Measurements from ENCODE around the gene SAA1. TPM values are rescaled to one million over a fixed set of nuclear protein-coding genes. Genes with fewer than 3 reads are reported as not detected.

SAA1 gene
- total RNA-seq, 1 experiment from 2014 or later = 0.40 TPM

Small RNA genes lying within 50 kb of the gene (small RNA-seq; reads per million reads assigned to genes)
- gene RNA5SP333 (0 to 0.05 reads per million in 2 experiments), gene RNA5SP334 (0 reads per million in 2 experiments)

Other genes with a start within 250 kb of the SAA1 start
- 0.11 TPM in 1 of 2 replicates, not detected in the other for gene TPH1, start 220.0 kb upstream of the SAA1 start, total RNA-seq (2014; rRNA removed; shearing (Covaris generic))
- 36.1 and 37.3 TPM in 2 replicates for gene SAAL1, start 160.2 kb upstream of the SAA1 start, total RNA-seq (2014; rRNA removed; shearing (Covaris generic))
- 0.11 and 0.21 TPM in 2 replicates for gene MRGPRX3, start 133.7 kb upstream of the SAA1 start, total RNA-seq (2014; rRNA removed; shearing (Covaris generic))
- gene MRGPRX4, start 93.4 kb upstream of the SAA1 start, total RNA-seq (2014; rRNA removed; shearing (Covaris generic)) = 0.16 and 0.29 TPM in 2 replicates
- gene SAA4, start 29.5 kb upstream of the SAA1 start, total RNA-seq (2014; rRNA removed; shearing (Covaris generic)) = not detected in 2 replicates
- gene SAA2, start 17.6 kb upstream of the SAA1 start, total RNA-seq (2014; rRNA removed; shearing (Covaris generic)) = not detected in 2 replicates
- gene HPS5, start 55.9 kb downstream of the SAA1 start, total RNA-seq (2014; rRNA removed; shearing (Covaris generic)) = 196 and 240 TPM in 2 replicates
- gene GTF2H1, start 56.3 kb downstream of the SAA1 start, total RNA-seq (2014; rRNA removed; shearing (Covaris generic)) = 129 and 153 TPM in 2 replicates
- 1,308 and 1,481 TPM in 2 replicates for gene LDHA, start 128.3 kb downstream of the SAA1 start, total RNA-seq (2014; rRNA removed; shearing (Covaris generic))
- not detected in 2 replicates for gene LDHC, start 146.1 kb downstream of the SAA1 start, total RNA-seq (2014; rRNA removed; shearing (Covaris generic))
- gene LDHAL6A, start 189.6 kb downstream of the SAA1 start, total RNA-seq (2014; rRNA removed; shearing (Covaris generic)) = not detected in 2 replicates